GM18505 (cell line): ENCODE measurements around the gene DPP4.

ENCODE experiments used
- ATAC-seq: cut with Tn5 transposase; IDR thresholded peaks from one replicate; pipeline ENCODE4 v1.9.1; 2021; ENCODE audit not compliant: unreplicated experiment
- POLR2A ChIP-seq: IDR thresholded peaks from 4 replicates; pipeline ENCODE4 v1.6.1; 2011; ENCODE audit warnings: borderline replicate concordance; ENCODE audit not compliant: insufficient read depth, insufficient read length; ENCODE audit errors: extremely low read depth

The DPP4 gene

DNA sequence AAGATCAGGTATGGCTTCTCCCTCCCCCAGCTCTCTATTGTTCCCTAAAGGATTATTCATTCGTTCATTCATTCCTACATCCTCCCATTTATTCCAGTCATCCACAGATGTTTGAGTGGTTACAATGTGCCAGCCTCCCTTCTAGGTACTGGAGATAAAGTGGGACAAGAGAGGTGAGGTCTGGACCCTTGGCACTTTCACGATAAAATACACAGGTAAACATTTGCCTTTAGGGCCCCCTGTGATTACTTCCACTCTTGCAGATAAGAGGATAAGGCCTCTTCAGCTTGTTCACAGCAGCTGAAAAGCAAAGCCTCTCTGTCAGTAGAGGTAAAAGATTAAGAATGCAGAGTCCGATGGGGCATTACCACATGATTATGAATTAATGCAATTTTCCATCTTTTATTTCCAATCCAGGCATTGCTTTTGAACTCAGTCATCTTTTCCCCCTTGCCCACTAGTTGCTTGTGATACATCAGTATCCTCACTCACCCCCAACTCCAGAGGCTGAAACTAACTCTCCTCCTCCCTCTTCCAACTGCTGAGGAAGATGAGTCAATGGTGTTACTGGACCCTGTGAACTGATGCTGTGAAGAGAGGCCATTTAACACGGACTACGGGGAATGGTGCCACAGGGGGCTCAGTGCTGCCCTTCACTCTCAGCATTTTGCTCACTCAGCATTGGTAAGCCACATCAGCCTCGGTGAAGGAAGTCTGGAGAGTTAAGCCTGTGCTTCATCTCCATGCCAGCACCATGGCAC lies 1.1 kb upstream of the DPP4 start:
- no peak for TF ChIP-seq POLR2A
- no peak for ATAC-seq

DNA sequence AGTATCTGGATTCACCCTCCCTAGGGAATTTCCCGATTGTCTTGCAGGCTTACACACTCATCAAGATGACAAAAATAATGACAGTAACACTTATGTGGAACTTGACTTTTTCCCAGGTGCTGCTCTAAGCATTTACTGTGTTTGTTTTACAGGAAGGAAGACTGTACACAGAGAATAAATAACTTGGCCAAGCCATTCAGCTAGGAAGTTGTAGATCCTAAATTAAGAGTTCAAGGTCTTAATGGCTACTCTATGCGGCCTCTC lies 549 bp upstream of the DPP4 start:
- no peak for TF ChIP-seq POLR2A
- ATAC-seq, result no peak

DNA sequence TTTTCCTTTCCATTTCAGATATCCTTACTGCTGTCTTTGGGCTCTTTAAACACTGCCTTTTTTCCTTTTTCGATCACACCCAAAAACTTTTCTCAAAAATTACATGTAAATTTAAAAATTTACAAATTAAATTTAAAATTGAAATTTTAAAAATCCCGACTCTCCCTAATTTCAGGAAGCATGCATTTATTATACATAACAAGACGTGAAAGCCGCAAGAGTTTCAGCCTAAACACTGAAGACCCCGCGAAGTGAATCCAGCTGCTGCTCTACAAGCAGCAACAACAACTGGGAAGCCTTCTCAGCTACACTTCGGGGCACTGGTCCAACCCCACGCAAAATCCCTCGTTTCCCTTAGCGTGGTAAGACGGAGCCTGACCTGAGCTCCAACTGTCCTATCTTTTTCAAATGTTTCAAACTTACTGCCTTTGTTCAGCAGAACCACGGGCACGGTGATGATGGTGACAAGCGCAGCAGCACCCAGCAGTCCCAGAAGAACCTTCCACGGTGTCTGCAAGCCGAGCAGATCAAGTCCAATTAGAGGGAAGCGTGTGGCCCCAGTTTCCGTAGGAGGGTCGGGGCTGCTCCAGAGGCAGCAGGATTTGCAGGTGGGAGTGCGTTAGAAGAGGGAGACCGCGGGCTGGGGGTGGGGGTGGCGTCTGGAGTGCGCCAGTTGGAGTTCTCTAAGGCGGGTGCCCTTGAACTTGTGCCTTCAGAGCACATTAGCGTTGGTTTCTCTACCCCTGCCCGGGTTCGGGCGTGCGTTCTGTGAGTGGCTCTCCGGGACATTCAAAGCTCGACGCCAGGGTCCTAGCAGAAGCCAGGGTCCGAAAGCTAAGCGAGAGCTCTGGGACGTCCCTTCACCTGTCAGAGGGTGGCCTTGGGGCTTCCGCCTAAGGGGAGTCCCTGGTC lies 783 bp downstream of the DPP4 start:
- ATAC-seq, result no peak
- TF ChIP-seq POLR2A, result no peak

DNA sequence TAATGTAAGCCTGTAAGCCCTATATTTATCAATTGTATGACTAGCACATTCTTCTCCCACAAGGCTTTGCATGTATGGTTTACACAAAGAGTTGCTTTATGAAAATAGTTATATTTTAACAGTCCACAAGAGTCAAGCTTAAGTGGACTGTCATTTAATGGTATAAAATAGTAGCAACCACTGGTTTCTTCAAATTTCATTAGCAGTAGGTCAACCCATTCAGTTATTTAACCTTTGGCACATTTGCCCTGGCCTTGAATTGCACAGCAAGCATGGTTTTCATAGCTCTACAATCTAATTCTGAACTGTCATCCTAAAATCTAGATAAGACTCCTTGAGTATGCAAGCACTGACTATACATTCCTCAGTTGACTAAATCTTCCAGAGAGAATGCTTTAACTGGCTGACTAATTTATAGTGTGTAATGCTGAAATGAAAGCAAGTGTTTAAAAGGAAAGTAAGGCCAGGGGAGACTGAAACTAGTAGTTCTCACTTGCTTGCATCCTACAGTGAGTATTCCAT lies 1.8 kb downstream of the DPP4 start:
- peak; percentile 58 for ATAC-seq

DNA sequence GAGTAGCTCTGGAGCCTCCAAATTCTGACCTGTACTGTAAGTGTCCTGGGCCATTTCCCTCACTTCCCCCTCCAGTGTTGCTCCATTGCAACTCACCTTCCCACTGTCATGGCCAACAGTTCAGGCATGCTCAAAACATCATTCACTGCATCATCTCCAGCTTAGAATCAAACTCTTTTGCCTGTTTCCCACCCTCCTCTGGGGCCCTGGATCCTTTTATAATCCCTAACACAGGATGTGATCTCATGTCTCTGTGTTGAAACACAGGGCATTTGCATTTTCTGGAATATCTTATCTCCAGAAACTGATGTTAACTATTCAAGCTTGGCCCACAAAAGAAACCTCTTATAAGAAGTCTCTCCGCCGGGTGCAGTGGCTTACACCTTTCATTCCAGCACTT lies 3.0 kb downstream of the DPP4 start:
- TF ChIP-seq POLR2A, result no peak
- no peak for ATAC-seq

More for the DNA sequence above, 1.8 kb downstream of the DPP4 start:
- TF ChIP-seq POLR2A, result no peak

DNA sequence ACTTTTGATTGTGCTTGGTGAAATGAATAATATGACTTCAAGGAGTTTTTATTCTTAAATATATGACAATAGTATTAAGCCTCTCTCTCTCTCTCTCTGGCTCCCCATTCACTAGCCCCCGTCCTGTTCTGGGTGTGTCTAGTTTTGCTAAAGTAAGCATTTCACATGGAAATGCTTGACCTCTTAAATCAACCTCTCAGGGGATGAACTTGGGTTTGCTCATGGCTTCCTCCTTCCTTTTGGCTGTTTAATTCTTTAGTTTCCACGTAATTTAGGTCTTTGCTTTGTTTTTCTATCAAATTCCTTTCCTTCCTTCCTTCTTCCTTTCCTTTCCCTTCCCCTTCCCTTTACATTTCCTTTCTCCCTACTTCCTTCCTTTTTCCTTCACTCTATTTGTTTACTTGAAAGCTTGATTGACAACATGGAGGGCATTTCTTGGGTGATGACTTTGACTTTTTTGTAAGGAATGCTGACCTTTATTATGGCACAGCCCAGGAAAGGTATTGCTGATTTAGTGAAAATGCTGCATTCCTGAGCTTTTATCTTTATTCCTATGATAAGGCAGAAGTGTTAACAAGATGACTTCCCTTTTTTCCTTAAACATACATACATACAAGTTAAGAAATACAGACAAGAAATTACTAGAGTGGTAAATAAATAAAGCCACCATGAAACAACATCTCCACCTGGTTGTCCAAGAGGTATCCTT lies 3.6 kb downstream of the DPP4 start:
- no peak for ATAC-seq
- no peak for TF ChIP-seq POLR2A

DNA sequence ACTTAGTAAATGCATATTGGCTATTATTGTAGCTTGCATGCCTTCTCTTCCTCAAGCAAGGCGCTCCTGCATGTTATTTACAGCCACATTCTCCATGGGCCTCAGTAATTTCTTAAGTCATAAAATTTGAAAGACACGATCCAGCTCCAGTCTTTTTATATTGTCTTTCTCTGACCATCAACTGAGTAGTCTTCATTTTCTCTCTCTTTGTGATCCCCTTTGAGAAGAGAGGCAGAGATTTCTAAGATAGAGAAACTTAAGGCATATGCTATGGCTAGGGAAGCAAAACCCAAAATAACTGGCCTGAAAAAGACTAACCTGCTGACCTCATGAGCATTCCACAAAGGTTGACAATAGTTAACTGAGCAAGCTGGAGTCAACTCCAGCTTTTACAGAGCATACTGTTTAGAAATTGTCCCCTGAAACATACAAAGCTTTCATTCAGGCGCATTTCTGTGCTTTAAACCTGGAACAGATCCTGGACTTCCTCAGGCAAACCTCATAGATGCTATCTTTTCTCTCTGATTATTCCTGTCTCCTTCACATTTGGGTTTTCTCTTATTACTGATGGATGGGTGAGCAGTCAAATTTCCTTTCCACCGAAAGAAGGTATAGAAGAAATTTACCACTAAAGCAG lies 4.6 kb downstream of the DPP4 start:
- no peak for ATAC-seq
- TF ChIP-seq POLR2A, result no peak

DNA sequence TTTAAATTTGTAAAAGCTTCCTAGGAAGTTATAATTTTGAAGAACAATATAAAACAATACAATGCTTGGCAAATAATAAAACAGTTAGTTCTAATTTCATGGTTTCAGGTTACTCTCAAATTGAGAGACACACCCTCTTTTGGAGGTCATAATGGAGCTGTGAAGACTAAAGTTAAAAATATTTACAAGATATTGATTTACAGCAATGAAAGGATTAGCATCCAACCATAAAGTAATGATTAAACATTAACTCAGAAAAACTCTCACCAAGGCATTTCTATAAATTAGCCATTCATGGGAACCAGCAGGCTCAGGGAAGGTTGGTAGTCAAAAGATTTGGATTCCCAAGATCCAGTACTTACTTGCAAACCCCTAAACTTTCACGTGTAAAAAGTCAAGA lies 6.4 kb downstream of the DPP4 start:
- ATAC-seq, result no peak
- no peak for TF ChIP-seq POLR2A

DNA sequence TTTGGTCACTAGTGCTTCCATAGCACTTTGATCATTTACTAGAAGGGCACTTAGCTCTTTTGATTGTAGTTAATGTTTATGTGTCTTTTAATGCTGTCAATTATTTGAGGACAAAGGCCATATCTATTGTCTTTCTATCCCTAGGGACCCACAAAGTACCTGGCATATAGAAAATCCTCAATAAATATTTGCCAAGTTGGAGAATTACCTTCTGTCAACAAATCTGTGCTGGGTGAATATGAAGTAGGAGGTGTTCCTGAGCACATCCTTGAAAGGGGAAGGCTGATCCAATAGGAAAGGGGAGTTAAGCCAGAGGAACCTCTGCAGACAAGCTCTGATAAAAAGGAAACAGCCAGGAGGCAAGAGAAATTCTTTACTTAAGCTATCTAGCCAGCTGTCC lies 8.2 kb downstream of the DPP4 start:
- no peak for ATAC-seq
- no peak for TF ChIP-seq POLR2A

DNA sequence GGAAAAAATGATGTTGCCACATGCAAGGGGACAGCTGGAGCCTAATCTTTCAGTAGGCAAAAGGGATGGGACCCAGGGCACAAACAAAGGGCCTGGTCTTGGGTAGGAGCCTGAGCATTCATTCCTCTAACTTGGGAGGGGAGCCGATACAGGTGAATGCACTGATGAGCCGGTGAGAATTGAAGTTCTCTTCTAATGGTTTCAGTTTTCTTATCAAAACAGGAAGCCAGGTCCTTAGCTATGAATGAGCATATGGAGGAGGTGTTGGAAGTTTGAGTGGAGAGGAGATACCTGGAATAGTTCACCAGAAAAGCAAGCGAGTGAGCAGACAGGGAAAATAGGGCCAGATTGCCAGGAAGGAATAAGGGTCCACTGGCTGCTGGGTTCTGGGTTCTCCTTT lies 10.1 kb downstream of the DPP4 start:
- peak; percentile 66 for ATAC-seq
- TF ChIP-seq POLR2A, result no peak

DNA sequence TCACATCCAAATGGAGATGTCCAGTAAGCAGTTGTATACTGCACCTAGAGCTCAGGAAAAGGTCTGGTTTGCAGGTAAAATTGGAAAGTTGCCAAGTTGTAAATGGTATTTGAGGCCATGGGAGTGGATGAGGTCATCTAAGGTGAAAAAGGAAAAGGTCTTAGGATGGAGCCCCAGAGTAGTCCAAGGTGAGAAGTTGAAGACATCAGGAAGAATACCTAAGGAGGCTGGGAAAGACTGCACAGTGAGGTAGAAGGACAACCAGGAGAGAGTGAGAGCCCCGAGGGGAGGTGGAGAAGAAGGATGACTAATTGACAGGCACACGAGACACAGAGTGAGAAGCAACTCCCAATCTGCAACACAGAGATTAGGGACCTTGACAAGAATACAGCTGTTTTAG lies 10.7 kb downstream of the DPP4 start:
- ATAC-seq, result peak; percentile 7
- no peak for TF ChIP-seq POLR2A

DNA sequence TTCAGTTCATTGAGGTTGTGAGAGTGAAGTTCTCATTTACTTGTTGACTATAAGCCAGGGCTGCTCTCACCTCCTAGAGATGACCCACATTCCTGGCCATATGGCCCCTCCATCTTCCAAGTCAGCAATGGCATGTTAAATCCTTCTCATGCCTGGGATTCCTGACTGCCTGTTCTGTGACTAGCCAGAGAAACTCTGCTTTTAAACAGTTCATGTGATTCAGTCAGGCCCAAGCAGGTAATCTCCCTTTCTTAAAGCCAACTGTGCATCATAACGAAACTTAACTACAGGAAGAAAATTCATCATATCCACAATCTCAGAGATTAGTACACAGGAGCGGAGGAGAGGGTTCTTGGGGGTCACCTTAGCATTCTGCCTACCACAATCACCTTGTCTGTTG lies 11.5 kb downstream of the DPP4 start:
- no peak for ATAC-seq
- TF ChIP-seq POLR2A, result no peak

DNA sequence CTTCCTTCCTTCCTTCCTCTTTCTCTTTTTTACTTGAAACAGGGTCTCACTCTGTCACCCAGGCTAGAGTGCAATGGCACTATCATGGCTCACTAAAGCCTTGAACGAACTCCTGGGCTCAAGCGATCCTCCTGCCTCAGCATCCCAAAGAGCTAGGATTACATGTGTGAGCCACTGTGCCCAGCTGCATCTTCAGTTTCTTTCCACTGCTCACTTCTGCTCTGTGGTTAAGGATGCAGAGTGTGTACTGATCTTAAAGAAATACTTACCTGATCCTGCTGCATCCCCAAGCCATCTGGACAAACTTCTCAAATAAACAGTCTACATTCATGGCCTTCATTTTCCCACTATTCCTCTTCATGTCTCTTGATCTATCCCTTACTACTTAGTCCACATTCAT lies 13.0 kb downstream of the DPP4 start:
- TF ChIP-seq POLR2A, result no peak
- ATAC-seq, result no peak
